Panc1 (cell line): ENCODE measurements around the gene UGT1A6. TPM values are rescaled to one million over a fixed set of nuclear protein-coding genes. Genes with fewer than 3 reads are reported as not detected.

Experiments used
- ATAC-seq: fragments of 200-7000 bp; cut with Tn5 transposase; 2 replicates; pipeline ENCODE4 v1.9.1; 2020; ENCODE audit warnings: mild to moderate bottlenecking, moderate library complexity
- BruUV-seq: library from RNA; stranded (reverse); fragments of 400-500 nt; replicated peaks from 2 replicates; lab custom pipeline; 2021; lab: Mats Ljungman, UMichigan
- CTCF ChIA-PET: fragments of 300-600 bp; sonication (Branson Sonifier 250); formaldehyde crosslinking; loops from one replicate; lab custom pipeline; 2022; ENCODE audit warnings: antibody characterized with exemption; lab: Charles Lee
- POLR2A ChIA-PET: fragments of 300-600 bp; sonication (Branson Sonifier 250); formaldehyde crosslinking; loops from one replicate; lab custom pipeline; 2022; ENCODE audit warnings: antibody characterized with exemption; lab: Charles Lee
- DNase-seq: peaks from one replicate; pipeline ENCODE4 v3.0.0-alpha.2; 2010; ENCODE audit warnings: low read depth, low spot score
- H3K27ac ChIP-seq: 2 replicates; pipeline ENCODE4 v1.5.1; 2011; ENCODE audit warnings: mild to moderate bottlenecking, low read length, inconsistent platforms
- H3K27me3 ChIP-seq: fragments of 200-500 bp; sonication (Bioruptor generic); 2 replicates; pipeline ENCODE4 v1.6.0; 2014; ENCODE audit warnings: low read length, inconsistent platforms; ENCODE audit not compliant: control insufficient read depth, insufficient read depth
- H3K36me3 ChIP-seq: fragments of 200-500 bp; sonication (Bioruptor generic); 2 replicates; pipeline ENCODE4 v1.5.1; 2014; ENCODE audit warnings: inconsistent platforms, mild to moderate bottlenecking, low read length, moderate library complexity; ENCODE audit not compliant: control insufficient read depth, insufficient read depth
- H3K4me1 ChIP-seq: 2 replicates; pipeline ENCODE4 v1.5.1; 2011; ENCODE audit warnings: inconsistent platforms, mild to moderate bottlenecking, low read length, moderate library complexity; ENCODE audit not compliant: control insufficient read depth, insufficient read depth
- H3K4me3 ChIP-seq, 2 experiments: 2 replicates each; pipeline ENCODE4 v1.5.1; 2011 to 2012; ENCODE audit warnings: low read depth in 2 of 2, low read length in 2 of 2, mild to moderate bottlenecking in 2 of 2, inconsistent platforms in 1 of 2, moderate library complexity in 1 of 2
- H3K9me3 ChIP-seq: fragments of 200-500 bp; sonication (Bioruptor generic); 2 replicates; pipeline ENCODE4 v1.5.1; 2014; ENCODE audit warnings: low read depth, mild to moderate bottlenecking, inconsistent platforms, low read length, moderate library complexity; ENCODE audit not compliant: control insufficient read depth, insufficient read depth
- CTCF ChIP-seq: fragments of 450-650 bp; IDR thresholded peaks from 2 replicates; pipeline ENCODE4 v1.5.1; 2017; ENCODE audit warnings: mild to moderate bottlenecking
- POLR2AphosphoS5 ChIP-seq: IDR thresholded peaks from 2 replicates; pipeline ENCODE4 v1.6.1; 2012; ENCODE audit warnings: mild to moderate bottlenecking, low read depth, low read length, moderate library complexity
- REST ChIP-seq, 2 experiments: IDR thresholded peaks; 2 replicates each; pipeline ENCODE4 v1.6.1; 2011 to 2012; ENCODE audit warnings: low read depth in 2 of 2, control low read depth in 1 of 2, low read length in 1 of 2, mild to moderate bottlenecking in 1 of 2, moderate library complexity in 1 of 2; ENCODE audit not compliant: insufficient read depth in 1 of 2
- SIN3A ChIP-seq: IDR thresholded peaks from 2 replicates; pipeline ENCODE4 v1.6.1; 2012; ENCODE audit warnings: low read depth, mild to moderate bottlenecking, low read length, moderate library complexity, borderline replicate concordance; ENCODE audit not compliant: insufficient read depth
- TCF7L2 ChIP-seq: IDR thresholded peaks from 2 replicates; pipeline ENCODE4 v1.6.1; 2011; ENCODE audit warnings: mild to moderate bottlenecking, low read depth, low read length, inconsistent platforms
- in situ Hi-C: cut with HindIII; loops from 2 replicates; pipeline ENCODE4 v1.10.0; 2016; ENCODE audit warnings: low sequenced_read_pairs, low pct_unique_long_range_greater_than_20kb
- intact Hi-C: fragments of 100-400 bp; cut with micrococcal nuclease; formaldehyde crosslinking; loops from one replicate; pipeline ENCODE4 v1.10.0; 2022; ENCODE audit not compliant: unreplicated experiment
- total RNA-seq: library from RNA; stranded (reverse); gene quantifications from one replicate; pipeline ENCODE4 v1.2.1, GENCODE V29; 2021; ENCODE audit not compliant: unreplicated experiment

UGT1A6 gene
- total RNA-seq, 1 experiment from 2014 or later: not detected

- no peaks in the 10 kb centered on the region for H3K27me3 ChIP-seq
- H3K9me3 ChIP-seq: no peaks in the 10 kb centered on the region
- H3K4me1 ChIP-seq: peaks cover 8% of the 10 kb centered on the region
- ChIA-PET CTCF (no interaction called here), POLR2A (interaction anchor here (0.7 kb wide), 1 partner anchor 77 kb away, joined by 4 read pairs; no protein-coding TSS in a partner anchor)
- TF ChIP-seq CTCF (no peak), POLR2AphosphoS5 (no peak), REST (IDR thresholded peaks at IDR 0.05; ENCODE audit: insufficient read depth in 1 of 2, low read depth in 2 of 2, low read length in 1 of 2) (no peak), TCF7L2 (no peak), SIN3A (no peak)
- H3K36me3 ChIP-seq: no peaks in the 10 kb centered on the region
- DNase-seq: no peak
- H3K4me3 ChIP-seq: no peak overlapping the region
- intact Hi-C loops (no loop called here), in situ Hi-C loops (no loop called here)
- no peak for ATAC-seq
- no TSS peak for BruUV-seq
- H3K27ac ChIP-seq: no peak overlapping the region
Observed at GRCh38 chr2:233690444-233690843, 2.2 kb upstream of the UGT1A6 start.

GRCh38 chr2:233691443-233692433 is 952 bp upstream of the UGT1A6 start:
- Histone ChIP-seq H3K27me3 (no peaks in the 10 kb centered on the region), H3K36me3 (no peaks in the 10 kb centered on the region), H3K4me3 (no peak overlapping the region), H3K4me1 (peaks cover 8% of the 10 kb centered on the region), H3K9me3 (no peaks in the 10 kb centered on the region), H3K27ac (no peak overlapping the region)
- in situ Hi-C loops: no loop called here
- ChIA-PET CTCF (interaction anchor here (0.5 to 0.6 kb wide), 2 partner anchors 141 to 209 kb away, joined by 3 to 8 read pairs; no protein-coding TSS in a partner anchor), POLR2A (no interaction called here)
- intact Hi-C loops: no loop called here
- DNase-seq (no peak), ATAC-seq (no peak)
- BruUV-seq: no TSS peak
- no peak for TF ChIP-seq SIN3A
- TF ChIP-seq POLR2AphosphoS5: no peak
- no peak for TF ChIP-seq TCF7L2
- TF ChIP-seq REST (IDR thresholded peaks at IDR 0.05; ENCODE audit: insufficient read depth in 1 of 2, low read depth in 2 of 2, low read length in 1 of 2): no peak
- no peak for TF ChIP-seq CTCF
